ENCODE data around the gene RARB. TPM values are rescaled to one million over a fixed set of nuclear protein-coding genes. Genes with fewer than 3 reads are reported as not detected.

The RARB gene
- total RNA-seq, 1 experiment from 2014 or later = 2.5 TPM

GRCh38 chr3:25573386-25574171 lies 145.5 kb downstream of the RARB start:
- BruUV-seq (replicated peaks) = no TSS peak
- no peaks in the 10 kb centered on the region for H3K27me3 ChIP-seq (replicated peaks; ENCODE audit: control insufficient read depth, insufficient read depth, low read length)
- no peak overlapping the region for H3K27ac Mint-ChIP-seq (ENCODE audit: unreplicated experiment)

GRCh38 chr3:25574172-25574765 lies 146.2 kb downstream of the RARB start:
- H3K4me3 Mint-ChIP-seq (ENCODE audit: unreplicated experiment) = no peak overlapping the region
- H3K9me3 Mint-ChIP-seq (ENCODE audit: unreplicated experiment) = no peaks in the 10 kb centered on the region
- CTCF ChIA-PET = no interaction called here
- H3K4me1 ChIP-seq = no peaks in the 10 kb centered on the region
- H3K27me3 Mint-ChIP-seq (ENCODE audit: insufficient read depth, unreplicated experiment) = no peaks in the 10 kb centered on the region
- no peaks in the 10 kb centered on the region for H3K27me3 ChIP-seq (replicated peaks; ENCODE audit: control insufficient read depth, insufficient read depth, low read length)
- H3K36me3 Mint-ChIP-seq (ENCODE audit: insufficient read depth, unreplicated experiment) = no peaks in the 10 kb centered on the region
- intact Hi-C loops (cut with micrococcal nuclease; ENCODE audit: unreplicated experiment) = no loop called here
- H3K4me1 Mint-ChIP-seq (ENCODE audit: low read depth, unreplicated experiment) = no peaks in the 10 kb centered on the region
- H3K9me3 ChIP-seq = no peaks in the 10 kb centered on the region
- no peak for DNase-seq
- POLR2A ChIA-PET = no interaction called here
- H3K36me3 ChIP-seq (ENCODE audit: control insufficient read depth, insufficient read depth, low read length) = no peaks in the 10 kb centered on the region
- no TSS peak for BruUV-seq (replicated peaks)
- H3K4me3 ChIP-seq (ENCODE audit: low read depth, low read length) = no peak overlapping the region
- no peak overlapping the region for H3K27ac Mint-ChIP-seq (ENCODE audit: unreplicated experiment)
- TF ChIP-seq CTCF (IDR thresholded peaks at IDR 0.05; ENCODE audit: insufficient read depth in 1 of 2, low read depth in 1 of 2, low read length in 1 of 2, severe bottlenecking in 1 of 2, unreplicated experiment in 1 of 2) = no peak

More at GRCh38 chr3:25573386-25574171, 145.5 kb downstream of the RARB start:
- Mint-ChIP-seq H3K36me3 (ENCODE audit: insufficient read depth, unreplicated experiment) (no peaks in the 10 kb centered on the region), H3K4me3 (ENCODE audit: unreplicated experiment) (no peak overlapping the region), H3K9me3 (ENCODE audit: unreplicated experiment) (no peaks in the 10 kb centered on the region), H3K4me1 (ENCODE audit: low read depth, unreplicated experiment) (no peaks in the 10 kb centered on the region), H3K27me3 (ENCODE audit: insufficient read depth, unreplicated experiment) (no peaks in the 10 kb centered on the region)
- CTCF ChIA-PET = no interaction called here
- POLR2A ChIA-PET = no interaction called here
- Histone ChIP-seq H3K9me3 (no peaks in the 10 kb centered on the region), H3K36me3 (ENCODE audit: control insufficient read depth, insufficient read depth, low read length) (no peaks in the 10 kb centered on the region), H3K4me1 (no peaks in the 10 kb centered on the region), H3K4me3 (ENCODE audit: low read depth, low read length) (no peak overlapping the region)
- no peak for TF ChIP-seq CTCF (IDR thresholded peaks at IDR 0.05; ENCODE audit: insufficient read depth in 1 of 2, low read depth in 1 of 2, low read length in 1 of 2, severe bottlenecking in 1 of 2, unreplicated experiment in 1 of 2)
- DNase-seq = no peak
- intact Hi-C loops (cut with micrococcal nuclease; ENCODE audit: unreplicated experiment) = no loop called here

- H3K4me3 Mint-ChIP-seq (ENCODE audit: unreplicated experiment) = no peak overlapping the region
- no peaks in the 10 kb centered on the region for H3K9me3 Mint-ChIP-seq (ENCODE audit: unreplicated experiment)
- DNase-seq = no peak
- no peaks in the 10 kb centered on the region for H3K36me3 Mint-ChIP-seq (ENCODE audit: insufficient read depth, unreplicated experiment)
- Histone ChIP-seq H3K4me3 (ENCODE audit: low read depth, low read length) (no peak overlapping the region), H3K36me3 (ENCODE audit: control insufficient read depth, insufficient read depth, low read length) (no peaks in the 10 kb centered on the region), H3K4me1 (no peaks in the 10 kb centered on the region), H3K27me3 (replicated peaks; ENCODE audit: control insufficient read depth, insufficient read depth, low read length) (no peaks in the 10 kb centered on the region), H3K9me3 (no peaks in the 10 kb centered on the region)
- no peaks in the 10 kb centered on the region for H3K4me1 Mint-ChIP-seq (ENCODE audit: low read depth, unreplicated experiment)
- no peaks in the 10 kb centered on the region for H3K27me3 Mint-ChIP-seq (ENCODE audit: insufficient read depth, unreplicated experiment)
- H3K27ac Mint-ChIP-seq (ENCODE audit: unreplicated experiment) = no peak overlapping the region
- CTCF ChIA-PET = no interaction called here
- intact Hi-C loops (cut with micrococcal nuclease; ENCODE audit: unreplicated experiment) = no loop called here
- POLR2A ChIA-PET = no interaction called here
- BruUV-seq (replicated peaks) = no TSS peak
- TF ChIP-seq CTCF (IDR thresholded peaks at IDR 0.05; ENCODE audit: insufficient read depth in 1 of 2, low read depth in 1 of 2, low read length in 1 of 2, severe bottlenecking in 1 of 2, unreplicated experiment in 1 of 2) = no peak
Measured at GRCh38 chr3:25575001-25575400, 146.9 kb downstream of the RARB start.

All from Caco-2 (cell line).